HG03520 (cell line): ENCODE results near the gene INTS11.
"Not testable (repeated sequence)": the region's sequence is repeated elsewhere in the genome, so short reads cannot be mapped to it uniquely, and the experiment has no call there.

Experiments used
- ATAC-seq: cut with Tn5 transposase; IDR thresholded peaks from one replicate; pipeline ENCODE4 v1.9.1; 2021; ENCODE audit warnings: mild to moderate bottlenecking, moderate library complexity; ENCODE audit not compliant: unreplicated experiment

Gene INTS11

GRCh38 chr1:1331068-1331965 lies 6.9 kb upstream of the INTS11 start, which contains the start of gene TAS1R3:
TSS of gene TAS1R3 (plus strand) at chr1:1331280. CDS start at chr1:1331346, 66 bp downstream.
- no peak for ATAC-seq

GRCh38 chr1:1330366-1331067 lies 6.1 kb upstream of the INTS11 start:
- ATAC-seq: no peak

- no peak for ATAC-seq
Measured at GRCh38 chr1:1329304-1330210, 5.1 kb upstream of the INTS11 start.

- no peak for ATAC-seq
Measured at GRCh38 chr1:1328254-1328653, 3.8 kb upstream of the INTS11 start.

DNA sequence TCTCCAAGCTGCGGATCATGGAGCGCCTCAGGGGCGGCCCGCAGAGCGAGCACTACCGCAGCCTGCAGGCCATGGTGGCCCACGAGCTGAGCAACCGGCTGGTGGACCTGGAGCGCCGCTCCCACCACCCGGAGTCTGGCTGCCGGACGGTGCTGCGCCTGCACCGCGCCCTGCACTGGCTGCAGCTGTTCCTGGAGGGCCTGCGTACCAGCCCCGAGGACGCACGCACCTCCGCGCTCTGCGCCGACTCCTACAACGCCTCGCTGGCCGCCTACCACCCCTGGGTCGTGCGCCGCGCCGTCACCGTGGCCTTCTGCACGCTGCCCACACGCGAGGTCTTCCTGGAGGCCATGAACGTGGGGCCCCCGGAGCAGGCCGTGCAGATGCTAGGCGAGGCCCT lies 2.8 kb upstream of the INTS11 start:
- ATAC-seq: no peak

DNA sequence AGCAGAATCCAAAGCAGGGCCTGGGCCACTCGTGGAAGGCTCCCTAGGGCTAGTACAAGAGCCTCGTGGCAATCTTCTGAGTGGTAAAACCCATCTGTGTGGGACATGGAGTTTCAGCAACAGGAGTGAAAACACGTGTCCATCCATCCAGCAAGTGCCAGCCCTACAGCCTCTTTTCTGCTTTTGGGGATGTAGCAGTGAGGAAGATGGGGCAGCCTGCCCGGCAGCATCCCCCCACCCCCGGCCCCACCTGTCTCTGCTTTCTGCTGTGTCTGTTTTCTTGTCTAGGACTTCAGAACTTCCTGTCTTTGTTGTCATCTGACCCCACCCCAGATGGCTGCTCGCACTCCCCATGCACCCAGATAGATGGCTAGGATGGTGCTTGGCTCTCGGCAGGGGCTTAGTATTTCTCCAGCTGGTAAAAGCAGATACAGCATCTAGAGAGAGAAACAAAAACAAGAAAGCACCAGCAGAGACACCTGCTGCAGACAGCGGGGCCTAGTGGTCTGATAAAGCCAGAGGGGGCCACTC lies 1.7 kb upstream of the INTS11 start:
- no peak for ATAC-seq

DNA sequence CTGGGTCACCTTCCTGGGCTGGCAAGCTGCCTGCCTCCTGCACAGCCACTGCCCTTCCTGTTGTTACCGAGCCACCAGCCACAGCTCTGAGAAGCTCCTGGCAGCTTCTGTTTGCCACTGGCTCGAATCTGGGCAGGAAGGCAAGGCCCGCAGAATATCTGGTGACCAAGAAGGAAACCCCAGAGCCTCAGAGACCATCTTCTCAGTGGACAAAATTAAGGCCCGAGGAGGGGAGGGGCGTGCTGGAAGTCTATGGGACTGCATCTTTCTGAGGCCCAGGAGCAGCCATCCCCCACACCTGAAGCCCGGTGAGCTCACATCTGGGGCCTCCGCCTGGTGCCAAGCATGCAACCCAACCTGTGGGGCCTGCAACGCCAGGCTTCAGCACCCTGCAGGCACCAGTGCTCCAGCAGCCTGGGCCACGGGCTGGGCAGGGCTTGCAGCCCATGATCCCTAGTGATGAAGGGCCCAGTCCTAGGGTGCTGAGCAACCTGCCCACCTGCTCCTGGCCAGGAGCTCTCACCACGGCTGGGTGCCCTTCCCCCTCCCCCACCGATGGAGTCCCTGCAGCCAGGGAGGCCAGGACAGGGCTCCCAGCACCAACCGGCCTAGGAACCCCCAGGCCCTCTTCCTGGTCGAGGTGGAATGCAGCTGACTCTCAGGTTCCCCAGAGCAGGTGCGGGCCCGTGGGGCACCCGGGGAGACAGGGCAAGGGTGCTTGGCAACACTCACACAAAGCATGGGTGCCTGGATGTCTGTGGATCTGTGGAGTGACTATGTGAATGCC lies 1.0 kb upstream of the INTS11 start:
- ATAC-seq: no peak

GRCh38 chr1:1324084-1324523 lies 356 bp downstream of the INTS11 start:
- ATAC-seq: no peak

DNA sequence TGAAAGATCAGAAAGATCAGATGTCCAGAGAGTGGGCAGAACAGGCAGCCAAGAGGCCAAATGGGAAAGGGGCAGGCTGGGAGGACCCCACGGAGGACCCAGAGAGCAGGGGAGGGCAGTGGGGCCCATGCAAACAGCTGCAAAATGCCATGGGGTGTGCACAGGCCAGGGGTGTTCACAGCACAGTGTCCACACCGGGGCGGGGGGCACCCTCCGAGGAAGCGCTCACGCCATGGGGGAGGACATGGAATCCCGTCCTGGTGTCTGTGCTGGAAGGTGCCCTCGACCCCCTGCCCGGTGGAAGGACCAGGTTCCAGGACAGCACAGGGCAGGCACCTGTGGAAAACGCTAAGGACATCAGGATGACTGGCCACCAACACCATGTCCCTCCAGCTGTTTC lies 1.5 kb downstream of the INTS11 start:
- no peak for ATAC-seq

DNA sequence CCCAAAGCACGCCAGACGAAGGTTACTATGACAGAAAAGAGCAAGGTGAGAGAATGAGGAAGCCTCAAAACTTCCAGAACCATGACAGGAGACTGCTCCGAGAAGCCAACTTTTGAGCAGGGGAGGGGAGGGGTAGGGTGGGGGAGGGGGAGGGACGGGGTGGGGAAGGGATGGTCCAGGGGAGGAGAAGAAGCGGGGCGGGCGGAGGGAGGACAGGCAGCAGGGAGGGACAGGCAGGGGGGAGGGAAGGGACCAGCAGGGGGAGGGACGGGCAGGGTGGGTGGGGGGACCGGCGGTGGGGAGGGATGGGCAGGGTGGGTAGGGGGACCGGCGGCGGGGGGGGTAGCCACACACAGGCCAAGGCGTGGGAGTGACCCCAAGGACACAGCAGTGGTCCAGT lies 2.0 kb downstream of the INTS11 start:
- ATAC-seq: no peak

DNA sequence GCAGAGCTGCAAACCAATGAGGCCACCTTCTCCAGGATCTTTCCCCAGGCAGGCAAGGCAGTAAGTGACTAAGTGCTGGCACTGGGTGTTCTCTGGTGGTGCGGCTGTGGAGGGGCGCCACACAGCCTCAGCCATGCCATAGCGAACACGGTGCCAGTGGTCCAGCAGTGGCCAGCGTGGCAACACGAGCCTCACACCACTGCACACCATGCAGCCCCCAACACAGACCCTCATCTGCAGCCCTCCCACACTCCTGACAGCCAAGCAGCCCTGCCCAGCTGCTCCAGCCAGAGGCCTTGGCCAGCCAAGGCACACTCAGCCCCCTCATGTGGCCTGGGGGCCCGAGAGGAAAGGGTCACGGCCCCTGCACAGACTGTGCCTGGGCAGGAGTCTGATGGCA lies 3.0 kb downstream of the INTS11 start:
- no peak for ATAC-seq

GRCh38 chr1:1320666-1321448 lies 3.6 kb downstream of the INTS11 start:
- ATAC-seq: no peak

- no peak for ATAC-seq
Measured at GRCh38 chr1:1319646-1319941, 4.9 kb downstream of the INTS11 start.

- no peak for ATAC-seq
Measured at GRCh38 chr1:1318777-1319645, 5.4 kb downstream of the INTS11 start.

DNA sequence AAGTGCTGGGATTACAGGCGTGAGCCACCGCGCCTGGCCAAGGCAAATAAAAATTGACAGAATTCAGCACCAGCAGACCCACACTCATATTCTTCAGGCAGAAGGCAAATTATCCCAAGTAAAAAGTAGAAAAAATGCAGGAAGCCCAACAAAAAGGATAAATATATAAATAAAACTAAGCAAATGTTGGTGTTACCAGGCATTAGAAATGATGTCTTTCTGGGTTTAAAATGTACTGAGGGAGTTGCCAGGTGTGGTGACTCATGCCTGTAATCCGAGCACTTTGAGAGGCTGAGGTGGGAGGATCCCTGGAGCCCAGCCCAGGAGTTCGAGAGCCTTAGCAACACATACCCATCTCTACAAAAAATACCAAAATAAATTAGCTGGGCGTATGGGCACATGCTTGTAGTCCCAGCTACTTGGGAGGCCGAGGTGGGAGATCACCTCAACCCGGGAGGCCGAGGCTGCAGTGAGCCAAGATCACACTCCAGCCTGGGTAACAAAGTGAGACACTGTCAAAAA lies 6.3 kb downstream of the INTS11 start:
- no peak for ATAC-seq

DNA sequence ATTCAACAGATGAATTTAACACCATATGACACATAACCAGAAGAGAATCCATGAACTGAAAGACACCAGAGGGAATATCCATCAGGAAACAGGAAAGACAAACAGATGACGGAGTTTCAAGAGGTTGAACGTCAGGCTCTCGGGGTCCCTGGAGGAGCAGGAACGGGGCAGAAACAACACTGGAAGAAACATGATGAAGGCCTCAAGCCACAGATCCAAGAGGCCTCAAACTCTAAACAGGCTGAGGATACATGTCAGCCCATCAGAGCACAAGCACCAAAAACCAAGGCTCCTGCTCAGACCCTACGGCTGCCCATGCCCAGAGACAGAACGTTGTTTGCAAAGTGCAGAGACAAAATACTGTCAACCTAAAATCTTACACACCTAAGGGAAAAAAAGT lies 7.0 kb downstream of the INTS11 start:
- no peak for ATAC-seq

- ATAC-seq: not testable (repeated sequence)
Measured at GRCh38 chr1:1316199-1316598, 8.3 kb downstream of the INTS11 start.

GRCh38 chr1:1315435-1315954 lies 9.0 kb downstream of the INTS11 start:
- ATAC-seq: no peak
